Esophagus muscularis mucosa (tissue), 3 donors: ENCODE results near the gene CTTNBP2.

Experiments used
- EP300 ChIP-seq: sonication (generic); formaldehyde crosslinking; IDR thresholded peaks from one replicate; pipeline ENCODE4 v1.6.1; 2017; ENCODE audit warnings: antibody characterized with exemption
- TF ChIP-seq, protein P1 (sequence below), 3 experiments: fragments of 200-600 bp in 2 of 3; fragments of 450-650 bp in 1 of 3; sonication (generic) in 2 of 3; IDR thresholded peaks; one replicate each; pipeline ENCODE4 v1.5.1; 2017 to 2019; ENCODE audit warnings: antibody characterized with exemption in 3 of 3, mild to moderate bottlenecking in 2 of 3, moderate library complexity in 1 of 3

DNA sequence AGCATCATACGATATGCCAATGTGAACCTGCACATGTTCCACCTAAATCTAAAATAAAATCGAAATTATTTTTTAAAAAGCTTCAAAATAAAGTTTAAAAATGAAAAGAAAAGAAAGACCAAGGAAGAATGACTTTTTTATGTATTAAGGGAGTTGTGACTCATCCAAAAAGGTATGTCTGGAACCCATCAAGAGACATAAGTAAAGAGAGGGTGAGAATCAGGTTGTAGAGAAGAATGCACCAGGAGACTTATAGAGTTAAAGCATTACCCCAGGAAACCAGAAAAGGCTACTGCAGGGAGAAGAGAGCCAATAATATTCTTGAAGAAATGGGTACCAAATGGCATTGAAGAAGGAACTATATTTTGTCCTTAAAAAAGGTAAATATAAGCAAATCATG lies 69.8 kb downstream of the CTTNBP2 start:
- TF ChIP-seq, protein P1, sequence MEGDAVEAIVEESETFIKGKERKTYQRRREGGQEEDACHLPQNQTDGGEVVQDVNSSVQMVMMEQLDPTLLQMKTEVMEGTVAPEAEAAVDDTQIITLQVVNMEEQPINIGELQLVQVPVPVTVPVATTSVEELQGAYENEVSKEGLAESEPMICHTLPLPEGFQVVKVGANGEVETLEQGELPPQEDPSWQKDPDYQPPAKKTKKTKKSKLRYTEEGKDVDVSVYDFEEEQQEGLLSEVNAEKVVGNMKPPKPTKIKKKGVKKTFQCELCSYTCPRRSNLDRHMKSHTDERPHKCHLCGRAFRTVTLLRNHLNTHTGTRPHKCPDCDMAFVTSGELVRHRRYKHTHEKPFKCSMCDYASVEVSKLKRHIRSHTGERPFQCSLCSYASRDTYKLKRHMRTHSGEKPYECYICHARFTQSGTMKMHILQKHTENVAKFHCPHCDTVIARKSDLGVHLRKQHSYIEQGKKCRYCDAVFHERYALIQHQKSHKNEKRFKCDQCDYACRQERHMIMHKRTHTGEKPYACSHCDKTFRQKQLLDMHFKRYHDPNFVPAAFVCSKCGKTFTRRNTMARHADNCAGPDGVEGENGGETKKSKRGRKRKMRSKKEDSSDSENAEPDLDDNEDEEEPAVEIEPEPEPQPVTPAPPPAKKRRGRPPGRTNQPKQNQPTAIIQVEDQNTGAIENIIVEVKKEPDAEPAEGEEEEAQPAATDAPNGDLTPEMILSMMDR (IDR thresholded peaks at IDR 0.05) = no peak
- no peak for TF ChIP-seq EP300
